AG10803 (cell line): ENCODE results near the gene AHNAK2.
"Not testable (repeated sequence)": the region's sequence is repeated elsewhere in the genome, so short reads cannot be mapped to it uniquely, and the experiment has no call there.

Experiments
- DNase-seq: peaks from one replicate; pipeline ENCODE4 v3.0.0; 2010; ENCODE audit warnings: low read depth
- H3K4me3 ChIP-seq: 2 replicates; pipeline ENCODE4 v1.5.1; 2011; ENCODE audit warnings: mild to moderate bottlenecking, low read length, control low read depth
- TF ChIP-seq, protein P1 (sequence below): conservative IDR thresholded peaks from 2 replicates; pipeline ENCODE4 v1.5.1; 2011; ENCODE audit warnings: mild to moderate bottlenecking, low read length, control low read depth, inconsistent platforms

AHNAK2 gene

DNA sequence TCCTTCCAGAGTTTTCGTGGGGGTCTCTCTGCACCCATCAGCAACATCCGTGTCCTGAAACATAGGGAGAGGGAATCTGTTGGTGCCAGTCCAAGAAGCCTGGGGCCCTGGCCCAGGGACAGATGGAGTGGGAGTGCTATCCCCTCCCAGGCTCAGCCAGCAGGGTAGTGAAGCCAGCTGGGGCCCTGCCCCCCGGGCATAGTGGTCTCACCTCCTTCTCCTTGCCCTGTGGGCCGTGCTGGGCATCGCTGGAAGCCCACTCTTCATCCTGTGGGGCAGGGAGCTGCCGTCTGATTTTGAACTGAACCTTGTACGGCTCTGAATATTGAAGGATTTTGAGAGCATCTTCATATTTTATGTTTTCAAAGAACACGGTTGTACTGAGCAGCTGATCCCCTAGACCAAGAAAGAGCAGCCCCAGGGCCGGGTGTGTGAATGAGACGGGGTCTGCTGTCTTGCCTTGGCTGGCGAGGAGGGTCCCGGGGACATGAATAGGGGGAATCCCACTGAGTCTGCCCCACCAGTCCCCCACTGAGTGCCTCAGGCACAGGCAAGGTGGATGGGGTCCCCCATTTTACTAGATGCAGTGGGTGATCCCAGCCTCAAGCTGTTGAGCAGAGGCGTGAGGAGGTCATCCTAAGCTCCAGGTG lies 23.3 kb downstream of the AHNAK2 start:
- no peak for DNase-seq
- TF ChIP-seq, protein P1, sequence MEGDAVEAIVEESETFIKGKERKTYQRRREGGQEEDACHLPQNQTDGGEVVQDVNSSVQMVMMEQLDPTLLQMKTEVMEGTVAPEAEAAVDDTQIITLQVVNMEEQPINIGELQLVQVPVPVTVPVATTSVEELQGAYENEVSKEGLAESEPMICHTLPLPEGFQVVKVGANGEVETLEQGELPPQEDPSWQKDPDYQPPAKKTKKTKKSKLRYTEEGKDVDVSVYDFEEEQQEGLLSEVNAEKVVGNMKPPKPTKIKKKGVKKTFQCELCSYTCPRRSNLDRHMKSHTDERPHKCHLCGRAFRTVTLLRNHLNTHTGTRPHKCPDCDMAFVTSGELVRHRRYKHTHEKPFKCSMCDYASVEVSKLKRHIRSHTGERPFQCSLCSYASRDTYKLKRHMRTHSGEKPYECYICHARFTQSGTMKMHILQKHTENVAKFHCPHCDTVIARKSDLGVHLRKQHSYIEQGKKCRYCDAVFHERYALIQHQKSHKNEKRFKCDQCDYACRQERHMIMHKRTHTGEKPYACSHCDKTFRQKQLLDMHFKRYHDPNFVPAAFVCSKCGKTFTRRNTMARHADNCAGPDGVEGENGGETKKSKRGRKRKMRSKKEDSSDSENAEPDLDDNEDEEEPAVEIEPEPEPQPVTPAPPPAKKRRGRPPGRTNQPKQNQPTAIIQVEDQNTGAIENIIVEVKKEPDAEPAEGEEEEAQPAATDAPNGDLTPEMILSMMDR, result no peak
- no peak overlapping the region for H3K4me3 ChIP-seq

DNA sequence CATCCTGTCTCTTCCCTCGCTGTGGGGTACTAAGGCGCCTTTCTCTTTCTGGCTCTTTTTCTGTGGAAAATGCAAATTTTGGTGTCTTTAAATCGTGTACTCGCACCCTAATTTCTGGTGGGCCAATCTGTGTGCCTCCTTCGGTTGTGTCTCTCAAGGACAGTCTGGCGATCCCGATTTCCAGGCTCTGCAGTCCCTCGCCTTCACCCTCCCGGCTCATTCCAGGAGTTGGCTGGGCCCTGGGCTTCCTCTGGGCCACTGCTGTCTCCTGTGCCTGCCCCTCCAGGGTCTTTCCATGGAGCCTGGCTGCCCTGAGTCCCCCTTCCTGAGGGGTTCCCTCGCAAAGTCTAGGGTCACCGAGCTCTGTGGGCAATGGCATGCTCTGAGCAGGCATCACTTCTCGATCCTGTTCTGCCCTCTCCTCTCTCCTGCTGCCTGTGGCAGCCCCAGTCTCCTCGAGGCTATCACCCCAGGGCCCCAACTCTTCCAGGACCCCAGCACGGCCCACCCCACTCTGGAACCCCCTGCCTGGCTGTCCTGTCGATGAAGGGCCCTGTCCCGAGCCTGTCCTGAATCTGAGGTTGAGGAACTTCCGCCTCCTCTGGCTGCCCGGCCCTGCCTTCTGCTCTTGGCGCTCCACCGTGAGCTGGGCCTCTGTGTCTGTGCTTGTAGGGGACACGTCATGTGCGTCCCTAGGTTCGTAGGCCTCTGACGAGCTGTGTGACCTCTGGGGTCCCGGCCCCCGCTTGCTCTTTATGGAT lies 24.1 kb downstream of the AHNAK2 start:
- TF ChIP-seq, protein P1, result no peak
- no peak overlapping the region for H3K4me3 ChIP-seq
- DNase-seq, result no peak

DNA sequence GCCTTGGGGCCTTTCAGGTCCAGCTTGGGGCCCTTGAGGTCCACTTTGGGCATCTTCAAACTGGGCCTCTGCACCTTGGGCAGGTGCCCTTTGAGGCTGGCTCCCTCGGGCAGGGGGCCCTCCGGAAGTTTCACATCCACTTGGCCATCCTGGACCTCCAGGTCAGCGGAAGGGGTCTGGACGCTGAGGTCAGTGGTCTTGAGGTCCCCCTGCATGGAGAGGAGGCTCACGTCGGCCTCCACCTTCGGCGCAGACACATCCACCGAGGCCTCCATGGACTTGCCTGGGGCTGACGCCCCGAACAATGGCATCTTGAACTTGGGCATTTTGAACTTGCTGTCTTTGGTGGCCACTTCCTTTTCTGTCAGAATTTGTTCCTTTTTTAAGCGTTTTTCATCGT lies 25.1 kb downstream of the AHNAK2 start:
- DNase-seq, result no peak
- no peak overlapping the region for H3K4me3 ChIP-seq
- TF ChIP-seq, protein P1, result no peak

DNA sequence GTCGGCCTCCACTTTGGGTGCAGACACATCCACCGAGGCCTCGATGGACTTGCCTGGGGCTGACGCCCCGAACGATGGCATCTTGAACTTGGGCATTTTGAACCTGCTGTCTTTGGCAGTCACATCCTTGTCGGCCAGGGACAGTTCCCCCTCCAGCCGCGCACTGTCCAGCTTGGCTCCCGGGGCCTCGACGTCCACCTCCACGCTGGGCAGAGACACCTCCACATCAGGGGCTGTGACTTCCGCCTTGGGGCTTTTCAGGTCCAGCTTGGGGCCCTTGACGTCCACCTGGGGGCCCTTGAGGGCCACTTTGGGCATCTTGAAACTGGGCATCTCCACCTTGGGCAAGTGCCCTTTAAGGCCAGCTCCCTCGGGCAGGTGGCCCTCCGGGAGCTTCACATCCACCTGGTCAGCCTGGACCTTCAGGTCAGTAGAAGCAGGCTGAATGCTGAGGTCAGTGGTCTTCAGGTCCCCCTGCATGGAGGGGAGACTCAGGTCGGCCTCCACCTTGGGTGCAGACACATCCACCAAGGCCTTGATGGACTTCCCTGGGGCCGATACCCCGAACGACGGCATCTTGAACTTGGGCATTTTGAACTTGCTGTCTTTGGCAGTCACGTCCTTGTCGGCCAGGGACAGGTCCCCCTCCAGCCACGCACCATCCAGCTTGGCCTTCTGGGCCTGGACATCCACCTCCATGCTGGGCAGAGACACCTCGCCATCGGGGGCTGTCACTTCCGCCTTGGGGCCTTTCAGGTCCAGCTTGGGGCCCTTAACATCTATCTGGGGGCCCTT lies 26.1 kb downstream of the AHNAK2 start:
- H3K4me3 ChIP-seq, DNase-seq: not testable (repeated sequence)

DNA sequence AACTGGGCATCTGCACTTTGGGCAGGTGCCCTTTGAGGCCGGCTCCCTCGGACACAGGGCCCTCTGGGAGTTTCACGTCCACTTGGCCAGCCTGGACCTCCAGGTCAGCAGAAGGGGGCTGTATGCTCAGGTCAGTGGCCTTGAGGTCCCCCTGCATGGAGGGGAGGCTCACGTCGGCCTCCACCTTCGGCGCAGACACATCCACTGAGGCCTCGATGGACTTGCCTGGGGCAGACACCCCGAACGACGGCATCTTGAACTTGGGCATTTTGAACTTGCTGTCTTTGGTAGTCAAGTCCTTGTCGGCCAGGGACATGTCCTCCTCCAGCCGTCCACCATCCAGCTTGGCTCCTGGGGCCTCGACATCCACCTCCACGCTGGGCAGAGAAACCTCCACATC lies 27.5 kb downstream of the AHNAK2 start:
- not testable (repeated sequence) for DNase-seq, H3K4me3 ChIP-seq

DNA sequence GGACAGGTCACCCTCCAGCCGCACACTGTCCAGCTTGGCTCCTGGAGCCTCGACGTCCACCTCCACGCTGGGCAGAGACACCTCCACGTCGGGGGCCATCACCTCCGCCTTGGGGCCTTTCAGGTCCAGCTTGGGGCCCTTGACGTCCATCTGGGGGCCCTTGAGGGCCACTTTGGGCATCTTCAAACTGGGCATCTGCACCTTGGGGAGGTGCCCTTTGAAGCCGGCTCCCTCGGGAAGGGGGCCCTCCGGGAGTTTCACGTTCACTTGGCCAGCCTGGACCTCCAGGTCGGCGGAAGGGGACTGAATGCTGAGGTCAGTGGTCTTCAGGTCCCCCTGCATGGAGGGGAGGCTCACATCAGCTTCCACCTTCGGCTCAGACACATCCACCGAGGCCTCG lies 28.2 kb downstream of the AHNAK2 start:
- DNase-seq, result no peak
- TF ChIP-seq, protein P1, result no peak
- H3K4me3 ChIP-seq, result no peak overlapping the region

DNA sequence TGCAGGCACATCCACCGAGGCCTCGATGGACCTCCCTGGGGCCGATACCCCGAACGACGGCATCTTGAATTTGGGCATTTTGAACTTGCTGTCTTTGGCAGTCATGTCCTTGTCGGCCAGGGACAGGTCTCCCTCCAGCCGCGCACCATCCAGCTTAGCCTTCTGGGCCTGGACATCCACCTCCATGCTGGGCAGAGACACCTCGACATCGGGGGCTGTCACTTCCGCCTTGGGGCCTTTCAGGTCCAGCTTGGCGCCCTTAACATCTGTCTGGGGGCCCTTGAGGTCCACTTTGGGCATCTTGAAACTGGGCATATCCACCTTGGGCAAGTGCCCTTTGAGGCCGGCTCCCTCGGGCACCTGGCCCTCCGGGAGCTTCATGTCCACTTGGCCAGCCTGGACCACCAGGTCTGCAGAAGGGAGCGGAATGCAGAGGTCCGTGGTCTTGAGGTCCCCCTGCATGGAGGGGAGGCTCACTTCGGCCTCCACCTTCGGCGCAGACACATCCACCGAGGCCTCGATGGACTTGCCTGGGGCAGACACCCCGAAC lies 28.7 kb downstream of the AHNAK2 start:
- not testable (repeated sequence) for H3K4me3 ChIP-seq, DNase-seq

DNA sequence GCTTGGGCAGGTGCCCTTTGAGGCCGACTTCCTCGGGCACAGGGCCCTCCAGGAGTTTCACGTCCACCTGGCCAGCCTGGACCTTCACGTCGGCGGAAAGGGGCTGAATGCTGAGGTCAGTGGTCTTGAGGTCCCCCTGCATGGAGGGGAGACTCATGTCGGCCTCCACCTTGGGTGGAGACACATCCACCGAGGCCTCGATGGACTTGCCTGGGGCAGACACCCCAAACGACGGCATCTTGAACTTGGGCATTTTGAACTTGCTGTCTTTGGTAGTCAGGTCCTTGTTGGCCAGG lies 29.5 kb downstream of the AHNAK2 start:
- DNase-seq, result no peak
- no peak overlapping the region for H3K4me3 ChIP-seq
- TF ChIP-seq, protein P1, result no peak

DNA sequence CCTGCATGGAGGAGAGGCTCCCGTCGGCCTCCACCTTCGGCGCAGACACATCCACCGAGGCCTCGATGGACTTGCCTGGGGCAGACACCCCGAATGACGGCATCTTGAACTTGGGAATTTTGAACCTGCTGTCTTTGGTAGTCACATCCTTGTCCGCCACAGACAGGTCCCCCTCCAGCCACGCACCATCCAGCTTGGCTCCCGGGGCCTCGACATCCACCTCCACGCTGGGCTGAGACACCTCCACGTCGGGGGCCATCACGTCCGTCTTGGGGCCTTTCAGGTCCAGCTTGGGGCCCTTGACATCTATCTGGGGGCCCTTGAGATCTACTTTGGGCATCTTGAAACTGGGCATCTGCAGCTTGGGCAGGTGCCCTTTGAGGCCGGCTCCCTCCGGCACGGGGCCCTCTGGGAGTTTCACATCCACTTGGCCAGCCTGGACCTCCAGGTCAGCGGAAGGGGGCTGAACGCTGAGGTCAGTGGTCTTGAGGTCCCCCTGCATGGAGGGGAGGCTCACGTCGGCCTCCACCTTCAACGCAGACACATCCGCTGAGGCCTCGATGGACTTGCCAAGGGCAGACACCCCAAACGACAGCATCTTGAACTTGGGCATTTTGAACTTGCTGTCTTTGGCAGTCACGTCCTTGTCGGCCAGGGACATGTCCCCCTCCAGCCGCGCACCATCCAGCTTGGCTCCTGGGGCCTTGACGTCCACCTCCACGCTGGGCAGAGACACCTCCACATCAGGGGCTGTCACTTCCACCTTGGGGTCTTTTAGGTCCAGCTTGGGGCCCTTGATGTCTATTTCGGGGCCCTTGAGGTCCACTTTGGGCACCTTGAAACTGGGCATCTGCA lies 30.1 kb downstream of the AHNAK2 start:
- not testable (repeated sequence) for DNase-seq, H3K4me3 ChIP-seq

DNA sequence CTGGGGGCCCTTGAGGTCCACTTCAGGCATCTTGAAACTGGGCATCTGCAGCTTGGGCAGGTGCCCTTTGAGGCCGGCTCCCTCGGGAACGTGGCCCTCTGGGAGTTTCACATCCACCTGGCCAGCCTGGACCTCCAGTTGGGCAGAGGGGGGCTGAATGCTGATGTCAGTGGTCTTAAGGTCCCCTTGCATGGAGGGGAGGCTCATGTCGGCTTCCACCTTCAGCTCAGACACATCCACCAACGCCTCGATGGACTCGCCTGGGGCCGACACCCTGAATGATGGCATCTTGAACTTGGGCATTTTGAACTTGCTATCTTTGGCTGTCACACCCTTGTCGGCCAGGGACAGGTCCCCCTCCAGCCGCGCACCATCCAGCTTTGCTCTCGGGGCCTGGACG lies 31.0 kb downstream of the AHNAK2 start:
- not testable (repeated sequence) for H3K4me3 ChIP-seq, DNase-seq

DNA sequence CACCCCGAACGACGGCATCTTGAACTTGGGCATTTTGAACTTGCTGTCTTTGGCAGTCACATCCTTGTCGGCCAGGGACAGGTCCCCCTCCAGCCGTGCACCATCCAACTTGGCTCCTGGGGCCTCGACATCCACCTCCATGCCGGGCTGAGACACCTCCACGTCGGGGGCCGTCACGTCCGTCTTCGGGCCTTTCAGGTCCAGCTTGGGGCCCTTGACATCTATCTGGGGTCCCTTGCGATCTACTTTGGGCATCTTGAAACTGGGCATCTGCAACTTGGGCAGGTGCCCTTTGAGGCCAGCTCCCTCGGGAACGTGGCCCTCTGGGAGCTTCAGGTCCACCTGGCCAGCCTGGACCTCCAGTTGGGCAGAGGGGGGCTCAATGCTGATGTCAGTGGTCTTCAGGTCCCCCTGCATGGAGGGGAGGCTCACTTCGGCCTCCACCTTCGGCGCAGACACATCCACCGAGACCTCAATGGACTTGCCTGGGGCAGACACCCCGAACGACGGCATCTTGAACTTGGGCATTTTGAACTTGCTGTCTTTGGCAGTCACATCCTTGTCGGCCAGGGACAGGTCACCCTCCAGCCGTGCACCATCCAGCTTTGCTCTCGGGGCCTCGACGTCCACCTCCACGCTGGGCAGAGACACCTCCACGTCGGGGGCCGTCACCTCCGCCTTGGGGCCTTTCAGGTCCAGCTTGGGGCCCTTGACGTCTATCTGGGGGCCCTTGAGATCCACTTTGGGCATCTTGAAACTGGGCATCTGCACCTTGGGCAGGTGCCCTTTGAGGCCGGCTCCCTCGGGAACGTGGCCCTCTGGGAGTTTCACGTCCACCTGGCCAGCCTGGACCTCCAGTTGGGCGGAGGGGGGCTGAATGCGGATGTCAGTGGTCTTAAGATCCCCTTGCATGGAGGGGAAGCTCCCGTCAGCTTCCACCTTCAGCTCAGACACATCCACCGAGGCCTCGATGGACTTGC lies 31.9 kb downstream of the AHNAK2 start:
- H3K4me3 ChIP-seq, DNase-seq: not testable (repeated sequence)
